Thyroid gland (tissue), 4 donors: ENCODE data around the gene LMO7. TPM values are rescaled to one million over a fixed set of nuclear protein-coding genes. Genes with fewer than 3 reads are reported as not detected.
A peak's percentile ranks its signal among the peaks of the same experiment; 100 is the strongest.

Experiments
- DNase-seq, 2 donors: peaks; one replicate each; pipeline ENCODE4 v3.0.0-alpha.2; 2019
- H3K27ac ChIP-seq, 3 donors: fragments of 200-600 bp; sonication (generic); 1 replicate in 2 of 3; 2 replicates in 1 of 3; pipeline ENCODE4 v1.5.1; 2016 to 2019; ENCODE audit warnings: mild to moderate bottlenecking in 1 of 3, moderate library complexity in 1 of 3
- H3K27me3 ChIP-seq: fragments of 200-600 bp; sonication (generic); one replicate; pipeline ENCODE4 v1.5.1; 2019
- H3K36me3 ChIP-seq, 2 donors: fragments of 200-600 bp; sonication (generic); one replicate each; pipeline ENCODE4 v1.5.1; 2016 to 2019
- H3K4me1 ChIP-seq, 2 donors: fragments of 200-600 bp; sonication (generic); one replicate each; pipeline ENCODE4 v1.5.1; 2017 to 2019
- H3K4me3 ChIP-seq, 3 donors: fragments of 200-600 bp; sonication (generic); replicated peaks in 1 of 3; 1 replicate in 2 of 3; 2 replicates in 1 of 3; pipeline ENCODE4 v1.5.1; 2016; ENCODE audit warnings: mild to moderate bottlenecking in 1 of 3
- H3K9me3 ChIP-seq: fragments of 200-600 bp; sonication (generic); one replicate; pipeline ENCODE4 v1.5.1; 2017
- CTCF ChIP-seq, 6 experiments: fragments of 200-600 bp in 3 of 6; fragments of 450-650 bp in 3 of 6; sonication (generic) in 3 of 6; IDR thresholded peaks; one replicate each; pipeline ENCODE4 v1.5.1; 2016 to 2019; ENCODE audit warnings: antibody characterized with exemption in 6 of 6, mild to moderate bottlenecking in 2 of 6, inconsistent platforms in 1 of 6, moderate library complexity in 1 of 6
- POLR2A ChIP-seq, 2 donors: fragments of 450-650 bp; IDR thresholded peaks; one replicate each; pipeline ENCODE4 v1.6.1; 2017; ENCODE audit warnings: antibody characterized with exemption in 2 of 2, mild to moderate bottlenecking in 2 of 2, moderate library complexity in 1 of 2
- WGBS, 2 donors: methylation state at CpG; one replicate each; pipeline ENCODE4 v1.1.5; 2017; 5-methylcytosine and 5-hydroxymethylcytosine counted together
- intact Hi-C: fragments of 100-400 bp; cut with DNase I; formaldehyde crosslinking; loops from one replicate; pipeline ENCODE4 v1.15.1; 2023
- total RNA-seq, 4 donors: library from RNA; depleted of rRNA; stranded (reverse); fragments of >200 nt; gene quantifications; one replicate each; pipeline ENCODE4 v1.2.3, GENCODE V29; 2016

LMO7 gene
- total RNA-seq, 4 donors from 2014 or later, result 129 to 218 (median 185) TPM

GRCh38 chr13:75869981-75870380, 233.9 kb downstream of the LMO7 start:
- H3K27ac ChIP-seq, result peak overlapping the region in 1 of 3 donors; percentile 81

GRCh38 chr13:75870397-75870903, 234.3 kb downstream of the LMO7 start:
- TF ChIP-seq CTCF (IDR thresholded peaks at IDR 0.05) (peak; percentile 48 to 80 (median 70)), POLR2A (IDR thresholded peaks at IDR 0.05) (no peak)
- DNase-seq, result peak; percentile 17 to 27
- intact Hi-C loops, result loop anchor here (5.0 to 10.0 kb wide), 3 partner anchors 176 to 1034 kb away; no protein-coding TSS in a partner anchor
- Histone ChIP-seq H3K4me3 (peak overlapping the region in 2 of 3 donors; percentile 23 to 25), H3K27me3 (no peaks in the 10 kb centered on the region), H3K27ac (peak overlapping the region; percentile 5 to 81 (median 46)), H3K9me3 (no peaks in the 10 kb centered on the region), H3K4me1 (peaks cover 0 to 6% of the 10 kb centered on the region in 2 donors), H3K36me3 (no peaks in the 10 kb centered on the region)
- 5 to 13% methylated on average over 14 of the region's 14 CpGs for WGBS, 2 donors

More at GRCh38 chr13:75869981-75870380, 233.9 kb downstream of the LMO7 start:
- no peak for DNase-seq
- no peaks in the 10 kb centered on the region for H3K27me3 ChIP-seq
- intact Hi-C loops, result loop anchor here (5.0 to 10.0 kb wide), 3 partner anchors 175 to 1035 kb away; no protein-coding TSS in a partner anchor
- 21 to 24% methylated on average over 4 of the region's 4 CpGs for WGBS, 2 donors
- no peaks in the 10 kb centered on the region for H3K9me3 ChIP-seq
- H3K36me3 ChIP-seq, result no peaks in the 10 kb centered on the region
- TF ChIP-seq POLR2A (IDR thresholded peaks at IDR 0.05) (no peak), CTCF (IDR thresholded peaks at IDR 0.05) (no peak)
- H3K4me1 ChIP-seq, result peaks cover 0 to 6% of the 10 kb centered on the region in 2 donors
- H3K4me3 ChIP-seq, result peak overlapping the region in 1 of 3 donors; percentile 23

GRCh38 chr13:75871059-75871458, 234.9 kb downstream of the LMO7 start:
- peaks cover 0 to 6% of the 10 kb centered on the region in 2 donors for H3K4me1 ChIP-seq
- intact Hi-C loops, result loop anchor here (5.0 to 10.0 kb wide), 3 partner anchors 176 to 1034 kb away; no protein-coding TSS in a partner anchor
- TF ChIP-seq POLR2A (IDR thresholded peaks at IDR 0.05) (no peak), CTCF (IDR thresholded peaks at IDR 0.05) (no peak)
- H3K27me3 ChIP-seq, result no peaks in the 10 kb centered on the region
- H3K9me3 ChIP-seq, result no peaks in the 10 kb centered on the region
- no peaks in the 10 kb centered on the region for H3K36me3 ChIP-seq
- WGBS, 2 donors, result 45 to 49% methylated on average over 6 of the region's 6 CpGs
- peak overlapping the region in 1 of 3 donors; percentile 46 for H3K27ac ChIP-seq
- peak overlapping the region in 1 of 3 donors; percentile 25 for H3K4me3 ChIP-seq
- DNase-seq, result no peak

GRCh38 chr13:75872980-75873379, 236.8 kb downstream of the LMO7 start:
- 85 to 86% methylated on average over 3 of the region's 3 CpGs for WGBS, 2 donors
- Histone ChIP-seq H3K4me1 (peaks cover 0 to 6% of the 10 kb centered on the region in 2 donors), H3K27me3 (no peaks in the 10 kb centered on the region), H3K36me3 (no peaks in the 10 kb centered on the region), H3K9me3 (no peaks in the 10 kb centered on the region), H3K4me3 (no peak overlapping the region), H3K27ac (no peak overlapping the region)
- DNase-seq, result no peak
- intact Hi-C loops, result loop anchor here (5.0 to 10.0 kb wide), 3 partner anchors 178 to 1032 kb away; no protein-coding TSS in a partner anchor
- TF ChIP-seq POLR2A (IDR thresholded peaks at IDR 0.05) (no peak), CTCF (IDR thresholded peaks at IDR 0.05) (no peak)

GRCh38 chr13:75873494-75873893, 237.4 kb downstream of the LMO7 start:
- no peak for DNase-seq
- peaks cover 0 to 6% of the 10 kb centered on the region in 2 donors for H3K4me1 ChIP-seq
- no peaks in the 10 kb centered on the region for H3K9me3 ChIP-seq
- H3K4me3 ChIP-seq, result no peak overlapping the region
- H3K27me3 ChIP-seq, result no peaks in the 10 kb centered on the region
- 93 to 95% methylated on average over 10 of the region's 10 CpGs for WGBS, 2 donors
- TF ChIP-seq CTCF (IDR thresholded peaks at IDR 0.05), result no peak
- no peak for TF ChIP-seq POLR2A (IDR thresholded peaks at IDR 0.05)
- H3K36me3 ChIP-seq, result no peaks in the 10 kb centered on the region
- intact Hi-C loops, result loop anchor here (5.0 to 10.0 kb wide), 3 partner anchors 179 to 1031 kb away; no protein-coding TSS in a partner anchor
- H3K27ac ChIP-seq, result no peak overlapping the region
